Natural killer cell (primary cell): ENCODE measurements around the gene GTF2F1. TPM values are rescaled to one million over a fixed set of nuclear protein-coding genes. Genes with fewer than 3 reads are reported as not detected.

Source experiments
- ATAC-seq, 3 donors: fragments of 150-1000 bp in 2 of 3; fragments of 200-7000 bp in 1 of 3; cut with Tn5 transposase; 1 replicate in 1 of 3; 2 replicates in 2 of 3; pipeline ENCODE4 v1.10.0; 2021; ENCODE audit warnings: mild to moderate bottlenecking in 2 of 3, moderate library complexity in 2 of 3
- DNase-seq, 2 donors: peaks; one replicate each; pipeline versions ENCODE4 v3.0.0 to v3.0.0-alpha.2; 2013 to 2021; ENCODE audit warnings: mixed read lengths in 1 of 2
- H3K27ac ChIP-seq: one replicate; pipeline ENCODE4 v1.5.1; 2013; ENCODE audit warnings: mild to moderate bottlenecking, low read length
- H3K27me3 ChIP-seq: one replicate; pipeline ENCODE4 v1.6.1; 2013; ENCODE audit warnings: low read length; ENCODE audit not compliant: control insufficient read depth, insufficient read depth
- H3K36me3 ChIP-seq: one replicate; pipeline ENCODE4 v1.6.1; 2013; ENCODE audit warnings: low read length; ENCODE audit not compliant: control insufficient read depth, insufficient read depth
- H3K4me1 ChIP-seq: one replicate; pipeline ENCODE4 v1.6.1; 2013; ENCODE audit warnings: low read length; ENCODE audit not compliant: control insufficient read depth, insufficient read depth
- H3K4me3 ChIP-seq: one replicate; pipeline ENCODE4 v1.5.1; 2013; ENCODE audit warnings: low read length
- H3K9me3 ChIP-seq: one replicate; pipeline ENCODE4 v1.6.1; 2013; ENCODE audit warnings: low read length; ENCODE audit not compliant: control insufficient read depth, insufficient read depth
- H3K27ac Mint-ChIP-seq, 2 donors: one replicate each; pipeline ENCODE4 v1.8.0; 2022; ENCODE audit warnings: mild to moderate bottlenecking in 2 of 2, mixed read lengths in 2 of 2, moderate library complexity in 1 of 2
- H3K27me3 Mint-ChIP-seq, 2 donors: one replicate each; pipeline ENCODE4 v1.8.0; 2022; ENCODE audit warnings: low read depth in 2 of 2, mixed read lengths in 2 of 2
- H3K36me3 Mint-ChIP-seq: one replicate; pipeline ENCODE4 v1.8.0; 2022; ENCODE audit warnings: mixed read lengths
- H3K4me1 Mint-ChIP-seq, 2 donors: one replicate each; pipeline ENCODE4 v1.8.0; 2022; ENCODE audit warnings: mixed read lengths in 2 of 2
- H3K4me3 Mint-ChIP-seq: one replicate; pipeline ENCODE4 v1.8.0; 2022; ENCODE audit warnings: mild to moderate bottlenecking, moderate library complexity, mixed read lengths
- H3K9me3 Mint-ChIP-seq, 2 donors: one replicate each; pipeline ENCODE4 v1.8.0; 2022; ENCODE audit warnings: mixed read lengths in 2 of 2
- CTCF ChIP-seq: fragments of 200-600 bp; IDR thresholded peaks from one replicate; pipeline ENCODE4 v1.8.0; 2022; ENCODE audit warnings: antibody characterized with exemption
- WGBS: methylation state at CpG from one replicate; pipeline ENCODE4 v1.1.7; 2013; ENCODE audit warnings: missing lambda C conversion rate; ENCODE audit not compliant: insufficient coverage; 5-methylcytosine and 5-hydroxymethylcytosine counted together
- intact Hi-C: fragments of 100-400 bp; cut with micrococcal nuclease; formaldehyde crosslinking; loops from one replicate; pipeline ENCODE4 v1.14.2; 2022
- total RNA-seq, 4 donors: library from RNA; stranded (reverse); fragments of 120-200 nt in 1 of 4; gene quantifications; one replicate each; pipeline versions ENCODE4 v1.2.3 to v1.2.4, GENCODE V29; 2013 to 2022

The GTF2F1 gene
- total RNA-seq, 3 donors from 2014 or later (not counting 1 experiment from before 2014, with no cell fraction given): 56.6 to 63.9 (median 63.9) TPM

GRCh38 chr19:6439743-6440142, 46.8 kb upstream of the GTF2F1 start:
- H3K27me3 ChIP-seq: no peaks in the 10 kb centered on the region
- H3K27ac ChIP-seq: no peak overlapping the region
- H3K27me3 Mint-ChIP-seq: no peaks in the 10 kb centered on the region
- H3K4me3 Mint-ChIP-seq: no peak overlapping the region
- no peak overlapping the region for H3K4me3 ChIP-seq
- H3K4me1 Mint-ChIP-seq: no peaks in the 10 kb centered on the region
- intact Hi-C loops: no loop called here
- no peak overlapping the region for H3K27ac Mint-ChIP-seq
- TF ChIP-seq CTCF: no peak
- H3K4me1 ChIP-seq: no peaks in the 10 kb centered on the region
- H3K36me3 Mint-ChIP-seq: no peaks in the 10 kb centered on the region
- no peaks in the 10 kb centered on the region for H3K9me3 ChIP-seq
- no peaks in the 10 kb centered on the region for H3K36me3 ChIP-seq
- no CpG with 5 or more reads among the region's 4 CpGs for WGBS
- H3K9me3 Mint-ChIP-seq: no peaks in the 10 kb centered on the region
- no peak for DNase-seq
- no peak for ATAC-seq

GRCh38 chr19:6433663-6434062, 40.7 kb upstream of the GTF2F1 start, which contains the start of gene SLC25A41:
Gene SLC25A41 (minus strand): TSS chr19:6433763. CDS start chr19:6433693, 70 bp downstream.
- WGBS: 96% methylated on average over 8 of the region's 10 CpGs
- Mint-ChIP-seq H3K9me3 (no peaks in the 10 kb centered on the region), H3K4me3 (no peak within 1 kb of the TSS), H3K27ac (no peak within 1 kb of the TSS), H3K36me3 (no peaks in the 10 kb centered on the region), H3K4me1 (no peaks in the 10 kb centered on the region), H3K27me3 (peaks cover 0 to 4% of the 10 kb centered on the region in 2 donors)
- Histone ChIP-seq H3K4me1 (no peaks in the 10 kb centered on the region), H3K36me3 (no peaks in the 10 kb centered on the region), H3K27ac (no peak within 1 kb of the TSS), H3K4me3 (no peak within 1 kb of the TSS), H3K9me3 (no peaks in the 10 kb centered on the region), H3K27me3 (no peaks in the 10 kb centered on the region)
- no peak for TF ChIP-seq CTCF
- ATAC-seq (no peak), DNase-seq (no peak)
- intact Hi-C loops: no loop called here

GRCh38 chr19:6433165-6433564, 40.2 kb upstream of the GTF2F1 start:
- intact Hi-C loops: no loop called here
- H3K4me3 Mint-ChIP-seq: no peak overlapping the region
- Histone ChIP-seq H3K36me3 (no peaks in the 10 kb centered on the region), H3K27ac (no peak overlapping the region), H3K4me1 (no peaks in the 10 kb centered on the region), H3K27me3 (no peaks in the 10 kb centered on the region), H3K9me3 (no peaks in the 10 kb centered on the region), H3K4me3 (no peak overlapping the region)
- 89% methylated on average over 10 of the region's 11 CpGs for whole genome bisulfite sequencing
- no peaks in the 10 kb centered on the region for H3K4me1 Mint-ChIP-seq
- H3K27ac Mint-ChIP-seq: no peak overlapping the region
- no peaks in the 10 kb centered on the region for H3K9me3 Mint-ChIP-seq
- no peak for DNase-seq
- no peak for ATAC-seq
- H3K27me3 Mint-ChIP-seq: peaks cover 0 to 4% of the 10 kb centered on the region in 2 donors
- no peak for TF ChIP-seq CTCF
- H3K36me3 Mint-ChIP-seq: no peaks in the 10 kb centered on the region

GRCh38 chr19:6431891-6432290, 38.9 kb upstream of the GTF2F1 start:
- H3K9me3 Mint-ChIP-seq: no peaks in the 10 kb centered on the region

More at GRCh38 chr19:6431891-6432290, 38.9 kb upstream of the GTF2F1 start:
- intact Hi-C loops: no loop called here
- ATAC-seq (no peak), DNase-seq (no peak)
- Histone ChIP-seq H3K36me3 (no peaks in the 10 kb centered on the region), H3K4me3 (no peak overlapping the region), H3K9me3 (no peaks in the 10 kb centered on the region), H3K4me1 (no peaks in the 10 kb centered on the region), H3K27me3 (no peaks in the 10 kb centered on the region), H3K27ac (no peak overlapping the region)
- no peak overlapping the region for H3K4me3 Mint-ChIP-seq
- 95% methylated on average over 11 of the region's 11 CpGs for WGBS
- peaks cover 0 to 4% of the 10 kb centered on the region in 2 donors for H3K27me3 Mint-ChIP-seq
- no peaks in the 10 kb centered on the region for H3K4me1 Mint-ChIP-seq
- no peak overlapping the region for H3K27ac Mint-ChIP-seq
- TF ChIP-seq CTCF: no peak
- H3K36me3 Mint-ChIP-seq: no peaks in the 10 kb centered on the region
